MM.1S (cell line): ENCODE measurements around the gene ATP2B2.

Experiments
- CTCF ChIP-seq: fragments of 300-600 bp; sonication (generic); IDR thresholded peaks from 2 replicates; pipeline ENCODE4 v1.5.1; 2016; ENCODE audit warnings: antibody characterized with exemption, low read length, mixed read lengths
- EZH2 ChIP-seq: fragments of 300-600 bp; sonication (generic); optimal IDR thresholded peaks from 2 replicates; pipeline ENCODE3; 2017; ENCODE audit warnings: low read depth, mild to moderate bottlenecking, antibody characterized with exemption, low read length, mixed read lengths
- EZH2phosphoT487 ChIP-seq: fragments of 300-600 bp; sonication (generic); IDR thresholded peaks from 2 replicates; pipeline ENCODE4 v1.6.1; 2018; ENCODE audit warnings: antibody characterized with exemption, low read length

GRCh38 chr3:10322352-10322710, 183.1 kb downstream of the ATP2B2 start:
- TF ChIP-seq CTCF (peak; percentile 48), EZH2 (no peak), EZH2phosphoT487 (no peak)
